ENCODE results near the gene DHRS12. TPM values are rescaled to one million over a fixed set of nuclear protein-coding genes. Genes with fewer than 3 reads are reported as not detected.
A peak's percentile ranks its signal among the peaks of the same experiment; 100 is the strongest.

Gene DHRS12, protein sequence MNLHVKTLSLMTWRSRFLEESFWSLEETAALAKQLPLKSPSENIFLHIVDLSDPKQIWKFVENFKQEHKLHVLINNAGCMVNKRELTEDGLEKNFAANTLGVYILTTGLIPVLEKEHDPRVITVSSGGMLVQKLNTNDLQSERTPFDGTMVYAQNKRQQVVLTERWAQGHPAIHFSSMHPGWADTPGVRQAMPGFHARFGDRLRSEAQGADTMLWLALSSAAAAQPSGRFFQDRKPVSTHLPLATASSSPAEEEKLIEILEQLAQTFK
- total RNA-seq (10 to 100 TPM; 11.7 to 12.4 TPM), polyA plus RNA-seq (ENCODE audit: insufficient read length in 6 of 6) (10 to 100 TPM; 14.1 to 20.2 (median 15.8) TPM)
- long read RNA-seq, donor 1, partial matches to known transcripts: 0 of 1 reads
- long read RNA-seq, donor 1, other reads (novel, unspliced or antisense): 0 of 1 reads
- long read RNA-seq, donor 2, partial matches to known transcripts: 0 of 1 reads
- long read RNA-seq, donor 2, other reads (novel, unspliced or antisense): 0 of 1 reads
- long read RNA-seq, donor 3: 0 reads
- long read RNA-seq, donor 4, transcript DHRS12-203 (10 exons, 1,162 nt): major isoform, 8 of 17 reads
- long read RNA-seq, donor 4, partial matches to known transcripts: 1 of 17 reads
- long read RNA-seq, donor 4, other reads (novel, unspliced or antisense): 8 of 17 reads
- long read RNA-seq, donor 5, partial matches to known transcripts: 0 of 3 reads
- long read RNA-seq, donor 5, other reads (novel, unspliced or antisense): 0 of 3 reads
- long read RNA-seq, donor 6, partial matches to known transcripts: 0 of 1 reads
- long read RNA-seq, donor 6, other reads (novel, unspliced or antisense): 0 of 1 reads
- long read RNA-seq, donor 7, partial matches to known transcripts: 0 of 2 reads
- long read RNA-seq, donor 7, other reads (novel, unspliced or antisense): 0 of 2 reads
- long read RNA-seq, donor 8, partial matches to known transcripts: 0 of 1 reads
- long read RNA-seq, donor 8, other reads (novel, unspliced or antisense): 0 of 1 reads
- long read RNA-seq, donor 9: 0 reads
- long read RNA-seq, donor 10, partial matches to known transcripts: 0 of 12 reads
- long read RNA-seq, donor 10, other reads (novel, unspliced or antisense): 7 of 12 reads
- long read RNA-seq, donor 11, partial matches to known transcripts: 0 of 2 reads
- long read RNA-seq, donor 11, other reads (novel, unspliced or antisense): 0 of 2 reads
- long read RNA-seq, donor 12: 0 reads

DNA sequence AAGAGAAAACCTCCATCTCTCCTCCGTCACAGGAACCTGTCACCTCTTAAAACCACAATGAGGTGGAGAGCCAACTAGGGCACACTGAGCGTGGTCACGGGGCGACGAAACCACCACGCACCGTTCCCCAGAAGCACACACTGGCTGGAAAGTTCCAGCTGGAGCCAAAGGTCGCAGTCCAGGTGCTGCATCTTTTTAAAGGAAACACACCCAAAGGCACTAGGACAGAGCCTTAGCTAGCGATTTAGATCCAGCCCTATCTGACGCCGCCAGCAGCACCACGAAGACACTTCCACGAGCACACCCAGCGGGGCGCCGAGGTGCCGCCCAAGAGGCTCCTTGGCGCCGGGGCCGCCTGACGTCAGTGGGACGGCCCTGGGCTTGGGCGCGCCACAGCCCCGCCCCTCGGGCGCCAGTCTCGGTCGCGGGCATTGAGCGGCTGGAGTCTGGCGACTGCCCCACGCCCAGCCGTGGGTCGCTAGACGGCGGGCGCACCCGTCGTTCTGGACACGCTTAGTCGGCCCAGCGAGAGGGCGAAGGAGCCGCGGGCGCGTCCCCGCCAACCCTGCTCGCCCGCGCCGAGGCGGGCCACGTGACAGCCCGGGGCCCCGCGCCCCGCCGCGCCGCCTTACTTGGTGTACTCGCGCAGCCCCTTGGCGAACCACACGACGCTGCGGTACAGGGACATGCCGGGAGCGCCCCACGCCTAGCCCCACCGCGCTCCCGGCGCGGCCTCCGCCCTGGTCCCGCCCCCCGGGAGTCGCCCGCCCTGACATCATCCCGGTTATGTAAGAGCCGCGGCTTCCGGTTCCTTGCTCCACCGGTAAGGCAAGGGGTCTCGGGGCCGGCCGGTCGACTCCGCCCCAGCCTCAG, at the start of gene DHRS12:
TSS of gene DHRS12 (minus strand) at position 742 of the 873 bp plus-strand sequence. CDS start 4,504 bp downstream, outside the sequence.
- peak; percentile 88 to 98 (median 93) for DNase-seq
- peak; percentile 91 for ATAC-seq
- Histone ChIP-seq H3K36me3 (no peaks in the 10 kb centered on the region), H3K9me3 (no peaks in the 10 kb centered on the region), H3K27ac (peak within 1 kb of the TSS; percentile 98 to 99), H3K4me3 (peak within 1 kb of the TSS; percentile 61 to 65), H3K27me3 (no peaks in the 10 kb centered on the region), H3K4me1 (peaks cover 17 to 40% of the 10 kb centered on the region in 2 donors)
- intact Hi-C loops (cut with DNase I): no loop called here
- peak in 1 of 2 donors; percentile 21 for TF ChIP-seq CTCF (IDR thresholded peaks at IDR 0.05)

DNA sequence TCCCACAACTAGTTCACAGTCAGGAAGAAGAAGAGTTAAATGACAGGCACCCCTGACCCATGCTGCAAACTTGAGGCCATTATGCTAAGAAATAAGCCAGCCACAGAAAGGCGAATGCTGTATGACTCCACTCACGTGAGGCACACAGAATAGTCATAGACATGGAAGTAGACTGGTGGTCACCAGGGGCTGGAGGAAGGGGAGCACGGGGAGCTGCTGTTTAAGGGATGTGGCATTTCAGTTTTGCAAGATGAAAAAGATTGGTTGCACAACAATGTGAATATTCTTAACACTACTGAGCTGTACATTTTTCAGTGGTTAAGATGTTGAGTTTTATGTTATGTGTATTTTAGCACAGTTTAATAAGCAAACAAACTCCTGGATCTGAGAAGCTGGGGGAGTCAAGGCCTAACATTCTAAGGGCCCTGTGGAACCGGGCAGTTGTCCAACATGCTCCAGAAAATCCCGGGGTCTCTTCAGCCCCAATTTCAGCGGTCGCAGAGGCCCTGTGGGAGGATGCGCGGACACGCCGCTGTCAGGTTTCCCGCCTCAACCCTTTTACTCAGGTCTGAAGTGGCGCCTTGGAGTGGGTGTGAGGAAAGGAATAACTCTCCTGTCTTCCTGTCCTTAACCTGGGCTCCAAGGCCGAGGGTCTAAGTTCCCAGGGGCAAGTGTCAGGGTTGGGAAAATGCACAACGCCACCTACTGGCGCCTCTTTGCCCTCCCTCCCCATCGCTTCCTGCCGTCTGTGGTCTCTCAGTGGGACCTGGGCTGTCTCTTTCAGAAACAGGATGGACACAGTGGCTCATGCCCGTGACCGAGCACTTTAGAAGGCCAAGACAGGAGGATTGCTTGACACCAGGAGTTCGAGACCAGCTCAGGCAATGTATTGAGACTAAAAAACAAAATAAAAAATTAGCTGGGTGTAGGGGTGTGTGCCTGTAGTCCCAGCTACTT, 45.5 kb upstream of the DHRS12 start:
- intact Hi-C loops (cut with DNase I): no loop called here
- peak; percentile 51 to 53 for TF ChIP-seq CTCF (IDR thresholded peaks at IDR 0.05)
- ATAC-seq (peak; percentile 71), DNase-seq (no peak)
- Histone ChIP-seq H3K4me1 (peaks cover 0 to 12% of the 10 kb centered on the region in 2 donors), H3K27me3 (no peaks in the 10 kb centered on the region), H3K4me3 (no peak overlapping the region), H3K27ac (no peak overlapping the region), H3K9me3 (no peaks in the 10 kb centered on the region), H3K36me3 (no peaks in the 10 kb centered on the region)

- Histone ChIP-seq H3K27me3 (peaks cover 0 to 4% of the 10 kb centered on the region in 2 donors), H3K36me3 (no peaks in the 10 kb centered on the region), H3K9me3 (no peaks in the 10 kb centered on the region), H3K4me3 (no peak overlapping the region), H3K4me1 (peaks cover 0 to 12% of the 10 kb centered on the region in 2 donors), H3K27ac (no peak overlapping the region)
- intact Hi-C loops (cut with DNase I): no loop called here
- no peak for DNase-seq
- TF ChIP-seq CTCF (IDR thresholded peaks at IDR 0.05): no peak
- no peak for ATAC-seq
Observed at GRCh38 chr13:51848674-51849073, 44.7 kb upstream of the DHRS12 start.

DNA sequence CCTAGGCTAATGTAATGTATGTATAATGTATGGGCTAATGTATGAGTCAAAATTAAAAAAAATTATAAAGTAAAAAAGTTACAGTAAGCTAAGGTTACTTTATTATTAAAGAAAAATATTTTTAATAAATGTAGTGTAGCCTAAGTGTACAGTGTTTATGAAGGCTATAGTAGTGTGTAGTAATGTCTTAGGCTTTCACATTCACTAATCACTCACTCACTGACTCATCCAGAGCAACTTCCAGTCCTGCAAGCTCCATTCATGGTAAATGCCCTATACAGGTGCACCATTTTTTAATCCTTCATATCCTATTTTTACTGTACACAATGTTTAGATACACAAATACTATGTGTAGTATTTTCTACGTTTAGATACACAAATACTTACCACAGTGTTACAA, 42.8 kb upstream of the DHRS12 start:
- Histone ChIP-seq H3K36me3 (no peaks in the 10 kb centered on the region), H3K4me3 (no peak overlapping the region), H3K9me3 (no peaks in the 10 kb centered on the region), H3K27ac (no peak overlapping the region), H3K4me1 (peaks cover 0 to 12% of the 10 kb centered on the region in 2 donors), H3K27me3 (peaks cover 0 to 5% of the 10 kb centered on the region in 2 donors)
- TF ChIP-seq CTCF (IDR thresholded peaks at IDR 0.05): no peak
- ATAC-seq: no peak
- intact Hi-C loops (cut with DNase I): no loop called here
- no peak for DNase-seq
